Measurements from ENCODE around the gene NEMP1. TPM values are rescaled to one million over a fixed set of nuclear protein-coding genes. Genes with fewer than 3 reads are reported as not detected.

NEMP1 gene
- total RNA-seq, 6 experiments from 2014 or later = 13.0 to 22.1 (median 20.7) TPM

- no peak for DNase-seq
- Mint-ChIP-seq H3K27me3 (ENCODE audit: insufficient read depth) (peaks cover 43% of the 10 kb centered on the region), H3K9me3 (no peaks in the 10 kb centered on the region), H3K4me3 (no peak overlapping the region), H3K36me3 (ENCODE audit: low read depth) (no peaks in the 10 kb centered on the region; the same call in 1 of the 2 replicates), H3K27ac (no peak overlapping the region), H3K4me1 (ENCODE audit: low read depth) (peaks cover 13% of the 10 kb centered on the region)
- no peak for TF ChIP-seq CTCF (IDR thresholded peaks at IDR 0.05)
Observed at GRCh38 chr12:57040750-57041149, 37.8 kb downstream of the NEMP1 start.

- Mint-ChIP-seq H3K4me3 (no peak overlapping the region), H3K4me1 (ENCODE audit: low read depth) (peaks cover 8% of the 10 kb centered on the region), H3K27me3 (ENCODE audit: insufficient read depth) (peaks cover 47% of the 10 kb centered on the region), H3K36me3 (ENCODE audit: low read depth) (no peaks in the 10 kb centered on the region; the same call in 1 of the 2 replicates), H3K9me3 (no peaks in the 10 kb centered on the region), H3K27ac (no peak overlapping the region)
- DNase-seq = no peak
- no peak for TF ChIP-seq CTCF (IDR thresholded peaks at IDR 0.05)
Observed at GRCh38 chr12:57040211-57040610, 38.4 kb downstream of the NEMP1 start.

- no peak for TF ChIP-seq CTCF (IDR thresholded peaks at IDR 0.05)
- Mint-ChIP-seq H3K27ac (no peak overlapping the region), H3K36me3 (ENCODE audit: low read depth) (no peaks in the 10 kb centered on the region; the same call in 1 of the 2 replicates), H3K27me3 (ENCODE audit: insufficient read depth) (peaks cover 47% of the 10 kb centered on the region), H3K9me3 (no peaks in the 10 kb centered on the region), H3K4me1 (ENCODE audit: low read depth) (no peaks in the 10 kb centered on the region), H3K4me3 (no peak overlapping the region)
- DNase-seq = no peak
Observed at GRCh38 chr12:57039016-57039798, 39.4 kb downstream of the NEMP1 start.

- peaks cover 59% of the 10 kb centered on the region for H3K27me3 Mint-ChIP-seq (ENCODE audit: insufficient read depth)
- no peak overlapping the region for H3K27ac Mint-ChIP-seq
- no peaks in the 10 kb centered on the region; the same call in 1 of the 2 replicates for H3K36me3 Mint-ChIP-seq (ENCODE audit: low read depth)
- TF ChIP-seq CTCF (IDR thresholded peaks at IDR 0.05) = no peak
- H3K4me3 Mint-ChIP-seq = no peak overlapping the region
- H3K9me3 Mint-ChIP-seq = no peaks in the 10 kb centered on the region
- H3K4me1 Mint-ChIP-seq (ENCODE audit: low read depth) = no peaks in the 10 kb centered on the region
- DNase-seq = no peak
Observed at GRCh38 chr12:57037264-57037663, 41.3 kb downstream of the NEMP1 start.

GRCh38 chr12:57033431-57033830 lies 45.2 kb downstream of the NEMP1 start:
- H3K4me3 Mint-ChIP-seq = no peak overlapping the region
- no peak for TF ChIP-seq CTCF (IDR thresholded peaks at IDR 0.05)
- no peaks in the 10 kb centered on the region for H3K4me1 Mint-ChIP-seq (ENCODE audit: low read depth)
- no peaks in the 10 kb centered on the region for H3K9me3 Mint-ChIP-seq
- no peak overlapping the region for H3K27ac Mint-ChIP-seq
- H3K36me3 Mint-ChIP-seq (ENCODE audit: low read depth) = no peaks in the 10 kb centered on the region
- no peak for DNase-seq
- peaks cover 59% of the 10 kb centered on the region for H3K27me3 Mint-ChIP-seq (ENCODE audit: insufficient read depth)

All from HFFc6 (cell line).